ENCODE data around the gene SOX30. TPM values are rescaled to one million over a fixed set of nuclear protein-coding genes. Genes with fewer than 3 reads are reported as not detected.

SOX30 gene
- total RNA-seq, 4 donors from 2014 or later: not detected

GRCh38 chr5:157665467-157666070 lies 13.3 kb upstream of the SOX30 start:
- no peak for TF ChIP-seq CTCF (IDR thresholded peaks at IDR 0.05; ENCODE audit: low read depth)

GRCh38 chr5:157659868-157660660 lies 7.8 kb upstream of the SOX30 start:
- no peak for TF ChIP-seq CTCF (IDR thresholded peaks at IDR 0.05; ENCODE audit: low read depth)

GRCh38 chr5:157658893-157659292 lies 6.7 kb upstream of the SOX30 start:
- TF ChIP-seq CTCF (IDR thresholded peaks at IDR 0.05; ENCODE audit: low read depth): no peak

DNA sequence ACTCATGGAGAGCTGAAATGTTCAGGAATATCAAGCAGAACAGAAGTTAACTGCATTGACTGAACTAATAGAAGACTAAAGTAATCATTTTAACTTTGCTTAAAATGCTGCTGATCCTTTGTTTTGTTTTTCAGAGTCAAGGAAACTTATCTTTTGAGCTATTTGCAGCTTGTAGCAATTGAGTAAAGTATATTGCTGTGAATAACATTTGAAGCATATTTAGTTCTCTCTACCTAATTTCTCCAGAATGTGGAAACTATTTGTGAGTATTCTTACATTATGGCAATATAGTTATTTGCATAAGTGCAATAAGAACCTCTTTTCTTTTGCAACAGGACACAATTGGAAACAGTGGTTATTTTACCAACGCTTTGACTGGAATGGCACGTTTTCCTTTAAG lies 5.3 kb upstream of the SOX30 start:
- no peak for TF ChIP-seq CTCF (IDR thresholded peaks at IDR 0.05; ENCODE audit: low read depth)

DNA sequence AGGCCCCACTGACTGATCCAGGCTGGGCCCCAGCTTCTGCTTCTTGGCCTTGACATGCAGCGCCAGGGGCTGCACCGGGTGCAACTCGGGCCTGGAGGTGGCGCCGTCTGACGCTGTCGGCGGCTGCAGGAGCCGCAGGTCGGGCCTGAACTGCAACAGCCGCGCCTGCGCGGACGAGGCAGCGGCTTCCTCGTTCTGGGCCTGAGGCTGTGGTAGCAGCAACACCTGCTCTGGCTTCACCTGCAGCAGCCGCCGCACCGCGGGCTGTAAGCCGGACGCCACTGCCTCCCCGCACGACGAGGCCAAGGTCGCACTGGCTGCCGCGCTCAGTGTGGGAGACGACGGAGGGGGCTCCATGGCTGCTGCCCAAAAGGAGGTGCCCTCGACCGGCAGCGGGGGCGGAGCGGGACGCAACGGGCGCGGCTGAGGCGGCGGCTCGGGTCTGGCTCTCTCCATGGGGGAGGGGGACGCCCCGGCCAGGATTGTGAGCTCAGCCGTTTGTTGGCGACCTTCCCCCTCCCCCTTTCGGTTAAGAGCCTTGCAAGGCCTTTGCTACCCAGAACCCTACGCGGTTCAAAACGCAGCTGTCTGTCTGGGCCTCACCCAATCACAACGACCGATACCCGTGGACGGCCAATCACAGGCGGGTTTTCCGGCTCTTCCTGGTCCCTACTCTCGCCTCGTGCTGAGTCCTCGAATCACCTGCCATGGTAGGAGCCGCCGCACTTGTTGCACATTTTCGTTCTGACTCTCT lies 438 bp downstream of the SOX30 start:
- no peak for TF ChIP-seq CTCF (IDR thresholded peaks at IDR 0.05; ENCODE audit: low read depth)

DNA sequence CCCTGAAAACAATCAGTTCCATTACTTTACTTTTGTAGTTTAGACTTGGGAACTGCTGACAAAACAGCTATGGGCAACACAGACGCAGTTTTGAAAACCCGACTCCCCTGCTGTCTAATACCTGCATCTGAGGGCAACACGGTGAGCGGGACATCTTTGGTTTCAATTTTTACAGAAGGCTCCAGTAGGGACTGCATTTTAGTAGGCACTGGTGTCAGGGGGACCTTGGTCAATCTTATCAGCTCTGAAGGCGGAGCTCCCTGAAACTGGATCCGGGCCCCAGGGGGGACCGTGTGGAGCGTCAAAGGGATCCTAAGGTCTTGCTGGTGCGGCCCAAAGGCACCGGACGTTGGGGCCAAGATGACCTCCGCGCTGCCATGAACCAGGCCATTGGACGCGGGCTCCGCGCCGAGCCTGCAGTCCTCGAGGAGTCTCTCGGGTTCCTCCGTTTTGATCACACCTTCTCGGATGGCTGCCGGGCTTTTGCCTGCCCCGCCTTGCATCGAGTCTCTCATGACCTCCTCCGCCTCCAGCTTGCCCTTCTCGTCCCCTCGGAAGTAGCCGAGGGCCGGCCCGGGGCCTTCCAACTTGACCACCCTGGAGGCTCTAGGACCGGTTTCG lies 1.1 kb downstream of the SOX30 start:
- no peak for TF ChIP-seq CTCF (IDR thresholded peaks at IDR 0.05; ENCODE audit: low read depth)

GRCh38 chr5:157649101-157649500 lies 3.1 kb downstream of the SOX30 start:
- no peak for TF ChIP-seq CTCF (IDR thresholded peaks at IDR 0.05; ENCODE audit: low read depth)
